Hepatocyte (in vitro differentiated cells): ENCODE data around the gene C3orf22. TPM values are rescaled to one million over a fixed set of nuclear protein-coding genes. Genes with fewer than 3 reads are reported as not detected.

Source experiments
- DNase-seq: peaks from one replicate; pipeline ENCODE4 v3.0.0-alpha.2; 2016; ENCODE audit warnings: low spot score
- H2AFZ ChIP-seq: fragments of 200-600 bp; sonication (generic); 2 replicates; pipeline ENCODE4 v1.6.0; 2016; ENCODE audit warnings: antibody characterized with exemption, mild to moderate bottlenecking
- H3K27ac ChIP-seq: fragments of 200-600 bp; sonication (generic); 2 replicates; pipeline ENCODE4 v1.5.1; 2016; ENCODE audit warnings: mild to moderate bottlenecking
- H3K27me3 ChIP-seq: fragments of 200-600 bp; sonication (generic); 2 replicates; pipeline ENCODE4 v1.6.1; 2016
- H3K36me3 ChIP-seq: fragments of 200-600 bp; sonication (generic); replicated peaks from 2 replicates; pipeline ENCODE4 v1.5.1; 2016; ENCODE audit warnings: low read depth; ENCODE audit not compliant: insufficient read depth
- H3K4me1 ChIP-seq: fragments of 200-600 bp; sonication (generic); 2 replicates; pipeline ENCODE4 v1.5.1; 2016; ENCODE audit warnings: mild to moderate bottlenecking, moderate library complexity; ENCODE audit not compliant: insufficient read depth
- H3K4me2 ChIP-seq: fragments of 200-600 bp; sonication (generic); 2 replicates; pipeline ENCODE4 v1.6.0; 2016
- H3K4me3 ChIP-seq: fragments of 200-600 bp; sonication (generic); 2 replicates; pipeline ENCODE4 v1.5.1; 2016; ENCODE audit warnings: mild to moderate bottlenecking
- H3K79me2 ChIP-seq: fragments of 200-600 bp; sonication (generic); 2 replicates; pipeline ENCODE4 v1.6.0; 2017; ENCODE audit warnings: mild to moderate bottlenecking
- H3K9me2 ChIP-seq: fragments of 200-600 bp; sonication (generic); replicated peaks from 2 replicates; pipeline ENCODE4 v1.6.0; 2017; ENCODE audit warnings: mild to moderate bottlenecking; ENCODE audit not compliant: insufficient read depth
- H3K9me3 ChIP-seq: fragments of 200-600 bp; sonication (generic); 2 replicates; pipeline ENCODE4 v1.5.1; 2016; ENCODE audit warnings: low read depth, mild to moderate bottlenecking
- H4K20me1 ChIP-seq: fragments of 200-600 bp; sonication (generic); 2 replicates; pipeline ENCODE4 v1.6.0; 2016; ENCODE audit warnings: mild to moderate bottlenecking; ENCODE audit not compliant: insufficient read depth, poor library complexity, severe bottlenecking
- EZH2 ChIP-seq: fragments of 200-600 bp; sonication (generic); IDR thresholded peaks from 2 replicates; pipeline ENCODE4 v1.6.1; 2016; ENCODE audit warnings: antibody characterized with exemption, mild to moderate bottlenecking, borderline replicate concordance
- EZH2phosphoT487 ChIP-seq: fragments of 200-600 bp; sonication (generic); IDR thresholded peaks from one replicate; pipeline ENCODE4 v1.6.1; 2018; ENCODE audit warnings: antibody characterized with exemption, mild to moderate bottlenecking, low read depth, moderate library complexity; ENCODE audit not compliant: unreplicated experiment, severe bottlenecking
- WGBS: methylation state at CpG from one replicate; pipeline ENCODE4 v1.1.6; 2016; ENCODE audit warnings: low lambda C conversion rate; ENCODE audit errors: missing lambda C conversion rate; 5-methylcytosine and 5-hydroxymethylcytosine counted together
- polyA plus RNA-seq: library from polyadenylated mRNA; unstranded; fragments of >200 nt; fragmentation: Nextera tagmentation; extraction: Ambion mirVana; gene quantifications from 2 replicates; pipeline ENCODE4 v1.2.1, GENCODE V29; 2016
- total RNA-seq: library from RNA; depleted of rRNA; stranded (reverse); fragments of >200 nt; gene quantifications from 2 replicates; pipeline ENCODE4 v1.2.3, GENCODE V29; 2014
- TF ChIP-seq, protein P1 (sequence below): fragments of 200-600 bp; sonication (generic); IDR thresholded peaks from 2 replicates; pipeline ENCODE4 v1.5.1; 2016; ENCODE audit warnings: antibody characterized with exemption, mild to moderate bottlenecking; ENCODE audit not compliant: poor library complexity

The C3orf22 gene
- total and polyA plus RNA-seq, 2 experiments from 2014 or later: not detected

DNA sequence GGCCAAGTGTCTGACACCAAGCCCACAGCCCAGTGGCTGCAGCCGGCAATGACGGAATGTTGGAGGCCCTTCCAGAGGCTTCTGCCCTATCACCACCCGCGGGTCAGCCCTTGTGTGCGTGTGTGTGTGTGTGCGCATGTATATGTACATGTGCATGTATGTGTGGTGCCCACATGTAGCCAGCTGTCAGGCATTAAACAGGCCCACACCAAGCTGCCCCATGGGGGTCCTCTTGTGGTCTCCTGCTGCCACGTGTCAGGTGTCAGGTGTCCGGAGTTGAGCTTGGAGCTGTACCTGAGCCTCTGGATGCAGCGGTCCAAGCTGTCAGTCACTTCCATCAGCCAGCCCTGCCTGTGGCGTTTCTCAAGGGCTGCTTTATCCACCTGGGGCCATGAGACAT is 55.0 kb downstream of the C3orf22 start:
- 97% methylated on average over 10 of the region's 10 CpGs for WGBS
- no peaks in the 10 kb centered on the region for H3K9me3 ChIP-seq
- TF ChIP-seq, protein P1, sequence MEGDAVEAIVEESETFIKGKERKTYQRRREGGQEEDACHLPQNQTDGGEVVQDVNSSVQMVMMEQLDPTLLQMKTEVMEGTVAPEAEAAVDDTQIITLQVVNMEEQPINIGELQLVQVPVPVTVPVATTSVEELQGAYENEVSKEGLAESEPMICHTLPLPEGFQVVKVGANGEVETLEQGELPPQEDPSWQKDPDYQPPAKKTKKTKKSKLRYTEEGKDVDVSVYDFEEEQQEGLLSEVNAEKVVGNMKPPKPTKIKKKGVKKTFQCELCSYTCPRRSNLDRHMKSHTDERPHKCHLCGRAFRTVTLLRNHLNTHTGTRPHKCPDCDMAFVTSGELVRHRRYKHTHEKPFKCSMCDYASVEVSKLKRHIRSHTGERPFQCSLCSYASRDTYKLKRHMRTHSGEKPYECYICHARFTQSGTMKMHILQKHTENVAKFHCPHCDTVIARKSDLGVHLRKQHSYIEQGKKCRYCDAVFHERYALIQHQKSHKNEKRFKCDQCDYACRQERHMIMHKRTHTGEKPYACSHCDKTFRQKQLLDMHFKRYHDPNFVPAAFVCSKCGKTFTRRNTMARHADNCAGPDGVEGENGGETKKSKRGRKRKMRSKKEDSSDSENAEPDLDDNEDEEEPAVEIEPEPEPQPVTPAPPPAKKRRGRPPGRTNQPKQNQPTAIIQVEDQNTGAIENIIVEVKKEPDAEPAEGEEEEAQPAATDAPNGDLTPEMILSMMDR: no peak
- TF ChIP-seq EZH2phosphoT487 (no peak), EZH2 (no peak)

DNA sequence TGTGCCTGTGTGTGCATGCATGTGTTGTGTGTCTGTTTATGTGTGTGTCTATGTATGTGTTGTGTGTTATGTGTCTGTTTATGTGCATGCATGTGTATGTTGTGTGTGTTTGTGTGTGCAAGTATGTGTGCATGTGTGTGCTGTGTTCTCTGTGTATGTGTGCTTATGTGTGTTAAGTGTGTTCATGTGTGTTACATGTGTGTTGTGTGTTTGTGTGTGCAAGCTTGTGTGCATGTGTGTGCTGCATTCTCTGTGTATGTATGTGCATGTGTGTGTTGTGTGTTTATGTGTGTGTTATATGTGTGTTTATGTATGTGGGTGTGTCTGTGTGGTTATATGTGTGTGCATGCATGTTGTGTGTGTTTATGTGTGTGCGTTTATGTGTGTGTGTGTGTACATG is 56.1 kb downstream of the C3orf22 start:
- 92% methylated on average over 1 of the region's 1 CpG for WGBS
- no peaks in the 10 kb centered on the region for H3K4me1 ChIP-seq
- TF ChIP-seq EZH2 (no peak), EZH2phosphoT487 (no peak)
- TF ChIP-seq, protein P1: no peak

More for the DNA sequence above, 55.0 kb downstream of the C3orf22 start:
- Histone ChIP-seq H3K79me2 (no peaks in the 10 kb centered on the region), H3K4me2 (no peak overlapping the region), H4K20me1 (no peaks in the 10 kb centered on the region), H3K4me3 (no peak overlapping the region), H3K4me1 (no peaks in the 10 kb centered on the region), H3K27ac (no peak overlapping the region), H3K27me3 (no peaks in the 10 kb centered on the region), H3K9me2 (no peaks in the 10 kb centered on the region), H3K36me3 (no peaks in the 10 kb centered on the region), H2AFZ (no peak overlapping the region)
- DNase-seq: no peak

DNA sequence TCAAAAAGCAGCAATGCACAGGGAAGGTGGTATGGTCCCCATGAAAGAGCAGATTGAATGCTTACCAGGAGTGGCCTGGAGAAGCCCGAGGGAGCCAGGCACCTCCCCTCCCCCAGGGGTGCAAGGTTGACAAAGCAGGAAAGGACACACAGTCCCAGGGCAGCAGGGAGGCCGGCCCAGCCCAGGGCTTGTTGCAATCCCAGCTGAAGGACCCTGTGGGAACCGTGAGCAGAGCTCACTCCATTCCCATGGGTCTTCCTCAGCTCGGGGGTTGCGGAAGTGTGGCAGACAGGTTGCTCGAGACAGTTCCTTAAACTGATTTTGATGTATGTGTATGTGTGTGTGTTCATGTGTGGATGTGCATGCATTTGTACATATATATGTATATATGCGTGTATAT is 57.0 kb downstream of the C3orf22 start:
- 65% methylated on average over 7 of the region's 7 CpGs for WGBS

More for the DNA sequence above, 56.1 kb downstream of the C3orf22 start:
- H4K20me1 ChIP-seq: no peaks in the 10 kb centered on the region
- no peak overlapping the region for H2AFZ ChIP-seq
- no peaks in the 10 kb centered on the region for H3K79me2 ChIP-seq
- no peaks in the 10 kb centered on the region for H3K27me3 ChIP-seq
- no peak overlapping the region for H3K4me3 ChIP-seq
- no peak overlapping the region for H3K27ac ChIP-seq
- H3K9me3 ChIP-seq: no peaks in the 10 kb centered on the region
- H3K9me2 ChIP-seq: no peaks in the 10 kb centered on the region
- DNase-seq: no peak
- no peaks in the 10 kb centered on the region for H3K36me3 ChIP-seq
- no peak overlapping the region for H3K4me2 ChIP-seq

More for the DNA sequence above, 57.0 kb downstream of the C3orf22 start:
- no peaks in the 10 kb centered on the region for H3K4me1 ChIP-seq
- H3K27me3 ChIP-seq: no peaks in the 10 kb centered on the region
- H3K4me2 ChIP-seq: no peak overlapping the region
- H3K27ac ChIP-seq: no peak overlapping the region
- H3K9me3 ChIP-seq: no peaks in the 10 kb centered on the region
- DNase-seq: no peak
- TF ChIP-seq EZH2 (no peak), EZH2phosphoT487 (no peak)
- TF ChIP-seq, protein P1: no peak
- H2AFZ ChIP-seq: no peak overlapping the region
- H3K9me2 ChIP-seq: no peaks in the 10 kb centered on the region
- no peak overlapping the region for H3K4me3 ChIP-seq
- no peaks in the 10 kb centered on the region for H3K36me3 ChIP-seq
- H3K79me2 ChIP-seq: no peaks in the 10 kb centered on the region
- no peaks in the 10 kb centered on the region for H4K20me1 ChIP-seq
